ENCODE results near the gene PHB1.

DNA sequence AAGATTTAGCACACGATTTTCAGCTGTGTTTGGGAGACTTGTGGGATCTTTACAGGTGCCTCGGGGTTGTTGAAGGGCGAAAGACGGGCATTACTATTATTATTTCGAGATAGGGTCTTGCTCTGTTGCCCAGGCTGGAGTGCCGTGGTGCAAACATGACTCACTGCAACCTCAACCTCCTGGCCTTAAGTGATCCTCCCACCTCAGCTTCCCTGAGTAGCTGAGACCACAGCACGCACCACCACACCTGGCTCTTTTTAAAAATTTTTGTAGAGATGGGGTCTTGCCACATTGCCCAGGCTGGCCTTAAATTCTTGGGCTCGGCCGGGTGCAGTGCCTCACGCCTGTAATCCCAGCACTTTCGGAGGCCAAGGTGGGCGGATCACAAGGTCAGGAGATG is 29.7 kb upstream of the PHB1 start:
- TF ChIP-seq POLR2A (IDR thresholded peaks at IDR 0.05), result no peak
- TF ChIP-seq, protein P1, sequence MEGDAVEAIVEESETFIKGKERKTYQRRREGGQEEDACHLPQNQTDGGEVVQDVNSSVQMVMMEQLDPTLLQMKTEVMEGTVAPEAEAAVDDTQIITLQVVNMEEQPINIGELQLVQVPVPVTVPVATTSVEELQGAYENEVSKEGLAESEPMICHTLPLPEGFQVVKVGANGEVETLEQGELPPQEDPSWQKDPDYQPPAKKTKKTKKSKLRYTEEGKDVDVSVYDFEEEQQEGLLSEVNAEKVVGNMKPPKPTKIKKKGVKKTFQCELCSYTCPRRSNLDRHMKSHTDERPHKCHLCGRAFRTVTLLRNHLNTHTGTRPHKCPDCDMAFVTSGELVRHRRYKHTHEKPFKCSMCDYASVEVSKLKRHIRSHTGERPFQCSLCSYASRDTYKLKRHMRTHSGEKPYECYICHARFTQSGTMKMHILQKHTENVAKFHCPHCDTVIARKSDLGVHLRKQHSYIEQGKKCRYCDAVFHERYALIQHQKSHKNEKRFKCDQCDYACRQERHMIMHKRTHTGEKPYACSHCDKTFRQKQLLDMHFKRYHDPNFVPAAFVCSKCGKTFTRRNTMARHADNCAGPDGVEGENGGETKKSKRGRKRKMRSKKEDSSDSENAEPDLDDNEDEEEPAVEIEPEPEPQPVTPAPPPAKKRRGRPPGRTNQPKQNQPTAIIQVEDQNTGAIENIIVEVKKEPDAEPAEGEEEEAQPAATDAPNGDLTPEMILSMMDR (IDR thresholded peaks at IDR 0.05), result no peak
